Epithelial cell of proximal tubule (primary cell): ENCODE measurements around the gene PRKAG3. TPM values are rescaled to one million over a fixed set of nuclear protein-coding genes. Genes with fewer than 3 reads are reported as not detected.

ENCODE experiments used
- DNase-seq: peaks from one replicate; pipeline ENCODE4 v3.0.0-alpha.2; 2011; ENCODE audit warnings: low read depth
- H3K4me3 ChIP-seq: 2 replicates; pipeline ENCODE4 v1.5.1; 2011; ENCODE audit warnings: low read depth, mild to moderate bottlenecking, low read length
- total RNA-seq: library from RNA; depleted of rRNA; stranded (reverse); fragments of >200 nt; gene quantifications from 2 replicates; pipeline ENCODE4 v1.2.3, GENCODE V29; 2015
- TF ChIP-seq, protein P1 (sequence below): conservative IDR thresholded peaks from 2 replicates; pipeline ENCODE4 v1.5.1; 2012; ENCODE audit warnings: low read depth, mild to moderate bottlenecking, low read length

Gene PRKAG3
- total RNA-seq, 1 donor from 2014 or later, result not detected

DNA sequence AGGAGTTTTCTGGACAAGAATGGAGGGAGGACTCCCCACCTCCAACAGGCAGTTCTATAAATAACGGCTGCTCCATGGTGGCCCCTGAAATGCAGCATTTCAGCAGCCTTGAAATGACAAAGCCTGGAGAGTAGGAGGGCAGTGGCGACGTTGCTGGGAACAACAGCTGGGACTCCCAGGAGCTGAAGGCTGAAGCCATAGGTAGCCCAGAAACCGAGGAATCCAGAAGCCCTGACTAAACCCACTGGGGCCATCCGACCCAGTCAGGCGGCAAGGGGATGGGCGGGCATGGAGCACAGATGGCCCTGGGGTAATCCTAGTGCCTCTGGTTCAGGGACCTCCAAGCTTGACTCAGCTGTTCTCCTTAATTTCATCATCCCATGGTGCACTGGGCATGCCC lies 9.0 kb downstream of the PRKAG3 start:
- DNase-seq, result no peak
- H3K4me3 ChIP-seq, result no peak overlapping the region
- TF ChIP-seq, protein P1, sequence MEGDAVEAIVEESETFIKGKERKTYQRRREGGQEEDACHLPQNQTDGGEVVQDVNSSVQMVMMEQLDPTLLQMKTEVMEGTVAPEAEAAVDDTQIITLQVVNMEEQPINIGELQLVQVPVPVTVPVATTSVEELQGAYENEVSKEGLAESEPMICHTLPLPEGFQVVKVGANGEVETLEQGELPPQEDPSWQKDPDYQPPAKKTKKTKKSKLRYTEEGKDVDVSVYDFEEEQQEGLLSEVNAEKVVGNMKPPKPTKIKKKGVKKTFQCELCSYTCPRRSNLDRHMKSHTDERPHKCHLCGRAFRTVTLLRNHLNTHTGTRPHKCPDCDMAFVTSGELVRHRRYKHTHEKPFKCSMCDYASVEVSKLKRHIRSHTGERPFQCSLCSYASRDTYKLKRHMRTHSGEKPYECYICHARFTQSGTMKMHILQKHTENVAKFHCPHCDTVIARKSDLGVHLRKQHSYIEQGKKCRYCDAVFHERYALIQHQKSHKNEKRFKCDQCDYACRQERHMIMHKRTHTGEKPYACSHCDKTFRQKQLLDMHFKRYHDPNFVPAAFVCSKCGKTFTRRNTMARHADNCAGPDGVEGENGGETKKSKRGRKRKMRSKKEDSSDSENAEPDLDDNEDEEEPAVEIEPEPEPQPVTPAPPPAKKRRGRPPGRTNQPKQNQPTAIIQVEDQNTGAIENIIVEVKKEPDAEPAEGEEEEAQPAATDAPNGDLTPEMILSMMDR, result no peak

DNA sequence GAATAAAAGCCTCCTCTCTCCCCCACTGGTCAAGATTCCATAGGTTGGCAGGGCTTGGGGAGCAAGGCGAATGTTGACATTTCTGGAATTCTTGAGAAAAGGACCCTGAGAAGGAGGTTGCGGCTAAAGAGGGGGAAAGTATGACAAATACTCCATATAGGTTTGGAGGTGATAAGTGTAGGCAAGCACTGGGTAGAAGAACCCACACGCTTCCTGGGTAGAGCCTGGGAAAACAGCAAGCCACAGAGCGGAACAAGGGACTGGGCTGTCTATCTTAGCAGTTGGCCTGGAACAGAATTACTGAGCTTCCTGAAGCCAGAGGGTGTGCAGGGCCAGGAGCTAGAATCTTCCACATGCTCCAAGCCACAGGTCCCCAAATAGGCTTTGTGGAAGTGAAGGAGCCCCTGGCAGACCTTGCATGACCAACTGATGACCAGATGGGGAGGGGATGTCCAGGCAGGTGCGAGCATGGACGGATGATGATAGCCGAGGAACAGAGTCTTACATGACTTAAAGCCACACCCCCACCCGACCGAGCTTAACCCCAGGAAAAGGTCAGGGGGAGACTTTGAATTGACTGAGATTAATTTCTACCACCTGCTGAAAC lies 9.9 kb downstream of the PRKAG3 start:
- no peak for DNase-seq
- no peak overlapping the region for H3K4me3 ChIP-seq
- TF ChIP-seq, protein P1, result no peak

DNA sequence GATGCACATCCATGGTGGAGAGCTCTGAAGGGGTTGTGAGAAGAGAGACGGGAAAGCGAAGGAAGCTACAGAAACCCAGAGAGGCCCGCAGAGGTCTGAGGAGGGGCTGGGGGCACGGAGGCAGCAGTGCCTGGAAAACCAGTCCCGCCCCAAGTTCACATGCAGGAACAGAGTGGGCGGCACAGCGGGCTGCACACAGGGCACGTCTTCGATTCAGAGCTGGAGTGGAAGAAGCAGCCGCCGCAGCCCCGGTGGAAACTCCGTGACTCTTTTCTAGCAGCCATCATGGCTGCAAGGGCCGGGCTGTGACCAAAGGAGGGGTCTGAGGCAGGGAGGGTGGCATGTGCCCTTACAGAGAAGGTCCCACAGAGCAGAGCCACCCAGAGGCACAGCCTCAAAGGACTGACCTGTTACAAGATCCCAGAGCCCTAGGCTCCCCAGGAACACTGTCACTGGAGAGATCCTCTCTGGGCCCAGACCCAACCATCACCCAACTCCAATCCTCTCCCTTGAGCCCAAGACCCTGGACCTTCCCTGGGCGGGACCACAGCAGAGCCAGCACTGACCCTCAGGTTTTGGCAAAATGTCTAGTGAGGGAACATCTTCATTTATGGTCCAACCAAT lies 10.7 kb downstream of the PRKAG3 start:
- TF ChIP-seq, protein P1, result no peak
- no peak overlapping the region for H3K4me3 ChIP-seq
- no peak for DNase-seq

DNA sequence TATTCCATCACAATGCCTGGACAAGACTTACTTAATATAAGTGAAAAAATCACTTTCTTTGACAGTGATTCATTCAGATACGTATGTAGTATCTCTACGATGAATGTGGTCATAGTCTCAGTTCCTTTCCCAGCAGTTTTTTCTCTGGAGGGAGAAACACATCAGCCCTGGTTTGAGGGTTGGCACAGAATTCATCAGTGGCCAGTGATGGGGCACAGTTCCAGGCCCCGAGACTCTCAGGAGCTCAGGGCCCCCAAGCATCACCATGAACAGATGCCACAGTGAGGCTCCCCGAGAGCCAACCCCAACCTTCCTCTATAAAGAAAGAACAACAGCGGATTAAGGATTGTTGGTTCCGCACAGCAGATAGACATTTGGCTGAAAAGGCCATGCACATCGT lies 12.5 kb downstream of the PRKAG3 start:
- no peak overlapping the region for H3K4me3 ChIP-seq
- TF ChIP-seq, protein P1, result no peak
- DNase-seq, result no peak

DNA sequence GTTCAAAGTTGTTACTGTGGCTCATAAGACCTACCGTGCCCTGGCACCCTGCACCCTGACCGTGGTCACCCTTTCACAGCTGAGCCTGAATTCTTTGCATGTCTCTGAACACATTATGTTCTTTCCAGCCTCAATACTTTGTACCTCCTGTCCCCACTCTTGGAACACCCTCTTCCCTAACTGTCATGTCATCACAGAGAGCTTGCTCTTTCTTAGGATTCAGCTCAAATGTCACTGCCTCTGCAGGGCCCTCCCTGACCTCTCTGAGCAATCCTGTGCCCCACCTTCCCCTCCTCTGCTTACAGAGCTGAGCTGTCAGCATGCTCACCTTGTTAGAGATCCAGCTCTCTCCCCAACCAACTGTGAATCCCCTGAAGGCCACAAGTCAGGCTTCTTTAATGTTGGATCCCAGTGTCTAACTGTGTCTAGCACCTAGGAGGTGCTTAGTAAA lies 15.0 kb downstream of the PRKAG3 start:
- DNase-seq, result no peak
- TF ChIP-seq, protein P1, result no peak
- no peak overlapping the region for H3K4me3 ChIP-seq

DNA sequence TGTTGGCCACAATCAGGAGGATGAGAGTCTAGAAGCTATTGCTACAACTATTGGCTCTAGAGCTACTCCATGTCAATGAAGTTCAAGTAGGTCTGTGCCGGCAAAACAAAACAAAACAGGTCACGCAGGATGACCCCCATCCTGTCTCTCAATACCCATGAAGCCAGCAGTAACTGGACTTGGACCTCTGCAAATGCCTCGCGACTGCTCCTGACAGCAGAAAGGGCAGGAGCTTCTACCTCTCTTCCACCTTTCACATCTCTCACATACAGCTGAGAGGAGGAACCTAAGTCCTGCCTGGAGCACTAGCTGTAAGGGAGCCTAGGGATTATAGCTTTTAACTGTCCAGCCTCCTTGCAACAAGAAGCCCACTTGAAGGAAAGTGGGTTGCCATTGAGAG lies 16.0 kb downstream of the PRKAG3 start:
- no peak overlapping the region for H3K4me3 ChIP-seq
- TF ChIP-seq, protein P1, result no peak
- no peak for DNase-seq

DNA sequence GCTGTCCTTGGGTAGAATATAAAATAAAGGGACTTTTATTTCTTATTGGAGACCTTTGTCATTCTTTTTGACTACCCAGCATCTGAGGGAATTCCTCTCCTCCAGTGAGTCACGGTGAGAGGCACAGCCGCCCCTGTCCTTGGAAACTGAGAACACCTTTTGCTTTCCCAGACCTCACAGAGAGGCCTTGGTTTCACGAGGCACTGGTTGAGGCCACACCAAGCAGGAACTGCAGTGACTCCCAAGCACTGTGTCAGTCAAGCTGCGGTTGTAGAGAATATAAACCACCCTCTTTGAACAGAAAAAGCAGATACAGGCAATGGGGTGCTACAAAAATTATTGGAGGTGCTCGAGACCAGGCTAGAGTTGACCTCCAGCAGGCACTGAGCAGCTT lies 16.4 kb downstream of the PRKAG3 start:
- TF ChIP-seq, protein P1, result no peak
- DNase-seq, result no peak
- no peak overlapping the region for H3K4me3 ChIP-seq
